AG10803 (cell line): ENCODE measurements around the gene SLC35E2B.
A peak's percentile ranks its signal among the peaks of the same experiment; 100 is the strongest.
"Not testable (repeated sequence)": the region's sequence is repeated elsewhere in the genome, so short reads cannot be mapped to it uniquely, and the experiment has no call there.

Source experiments
- DNase-seq: peaks from one replicate; pipeline ENCODE4 v3.0.0; 2010; ENCODE audit warnings: low read depth
- H3K4me3 ChIP-seq: 2 replicates; pipeline ENCODE4 v1.5.1; 2011; ENCODE audit warnings: mild to moderate bottlenecking, low read length, control low read depth
- CTCF ChIP-seq: conservative IDR thresholded peaks from 2 replicates; pipeline ENCODE4 v1.5.1; 2011; ENCODE audit warnings: mild to moderate bottlenecking, low read length, control low read depth, inconsistent platforms

Gene SLC35E2B

DNA sequence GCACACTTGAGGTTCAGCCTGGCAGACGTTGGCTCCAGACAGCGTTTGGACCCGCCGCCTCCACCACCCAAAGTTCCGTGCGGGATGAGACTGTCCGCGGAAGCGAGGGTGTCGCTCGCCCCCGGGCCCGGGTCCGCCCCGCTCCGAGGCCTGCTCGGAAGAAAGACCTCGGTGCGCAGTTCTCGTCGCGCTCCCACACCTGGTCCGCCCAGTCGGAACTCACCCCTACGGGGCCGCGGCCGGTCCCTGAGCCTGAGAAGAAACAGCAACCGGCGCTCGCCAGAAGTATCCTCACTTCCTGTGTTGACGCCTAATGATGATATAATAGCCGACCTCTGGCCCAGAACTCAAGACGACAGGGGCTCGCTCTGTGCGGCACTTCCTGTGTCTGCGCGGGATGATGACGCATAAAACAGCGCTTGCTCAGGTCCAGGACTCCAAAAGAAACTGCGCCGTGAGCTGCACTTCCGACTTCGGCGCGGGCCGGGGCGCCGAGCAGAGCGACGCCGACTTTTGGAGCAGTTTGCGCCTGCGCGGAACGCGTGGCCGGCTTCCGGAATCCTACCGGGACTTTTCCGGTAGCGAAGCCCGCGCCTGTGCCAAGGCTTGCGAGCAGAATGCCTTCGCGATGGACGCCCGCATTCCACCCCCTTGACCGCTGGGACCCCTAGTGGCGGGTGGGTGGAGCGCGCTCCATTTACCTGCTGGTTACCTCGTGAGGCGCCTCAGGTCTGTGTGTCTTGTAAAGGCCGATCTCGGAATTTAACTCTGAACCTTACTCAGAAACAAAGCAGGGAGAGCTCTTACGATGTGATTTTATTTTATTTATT, 31.7 kb upstream of the SLC35E2B start, which contains the start of gene CDK11A:
CDK11A (minus strand) TSS at position 323 of the 830 bp plus-strand sequence. CDS start 1,539 bp downstream, outside the sequence.
- TF ChIP-seq CTCF: peak; percentile 5; the same call in 1 of the 2 replicates
- peak; percentile 97 for DNase-seq
- peak within 1 kb of the TSS; percentile 57 for H3K4me3 ChIP-seq

- H3K4me3 ChIP-seq: no peak overlapping the region
- TF ChIP-seq CTCF: no peak
- DNase-seq: no peak
Observed at GRCh38 chr1:1721201-1721600, 28.6 kb upstream of the SLC35E2B start.

DNA sequence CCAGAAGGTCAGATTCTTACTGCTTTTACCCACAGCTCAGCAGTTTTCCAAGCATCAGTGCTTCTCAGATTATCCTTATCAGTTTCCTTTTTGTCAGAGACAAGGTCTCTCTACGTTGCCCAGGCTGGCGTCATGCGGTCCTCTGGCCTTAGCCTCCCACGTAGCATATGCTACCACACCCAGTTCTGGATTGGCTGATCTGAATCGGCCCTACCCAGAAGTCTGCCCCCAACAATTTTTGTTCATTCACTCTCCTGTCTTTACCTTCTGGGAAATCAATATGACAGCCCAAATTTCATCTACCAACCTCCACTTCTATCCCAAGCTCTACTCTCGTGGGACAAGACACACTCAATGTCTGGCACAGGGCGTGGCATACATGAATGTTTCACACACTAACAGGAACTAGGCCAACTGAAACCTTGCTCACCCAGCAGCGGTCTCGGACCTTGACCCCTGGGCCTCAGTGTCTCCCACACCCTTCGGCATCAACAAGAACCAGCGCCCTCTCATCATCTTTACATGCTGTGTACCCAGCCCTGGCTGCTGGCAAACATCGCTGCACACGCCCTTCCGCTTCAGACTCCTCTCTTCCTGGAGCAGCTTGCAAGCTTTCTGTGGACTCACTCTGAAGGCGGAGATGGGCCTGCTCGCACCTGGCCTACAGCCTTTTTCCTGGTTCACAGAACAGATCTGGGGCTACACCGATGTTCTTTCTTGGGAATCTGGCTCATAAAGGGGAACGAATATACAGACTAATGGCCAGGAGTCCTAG, 22.7 kb upstream of the SLC35E2B start:
- H3K4me3 ChIP-seq, DNase-seq: not testable (repeated sequence)

DNA sequence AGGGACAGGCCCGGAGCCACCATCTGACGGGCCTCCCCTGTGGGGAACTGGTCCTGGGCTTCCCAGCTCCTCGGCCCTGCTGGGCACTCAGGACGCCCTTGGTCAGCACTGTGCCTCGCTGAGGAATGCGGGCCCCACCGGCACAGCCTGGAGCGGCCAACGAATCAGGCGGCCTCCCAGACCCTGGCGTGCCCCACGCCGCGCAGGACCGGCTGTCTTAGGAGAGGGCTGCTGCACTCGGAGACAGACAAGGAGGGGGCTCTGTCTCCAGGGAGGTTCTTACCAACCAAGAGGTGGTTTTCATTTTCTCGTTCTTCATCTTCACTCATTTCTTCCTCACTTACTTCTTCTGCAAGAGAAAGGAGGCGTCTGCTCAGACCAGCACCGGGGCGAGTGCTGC, 15.3 kb upstream of the SLC35E2B start:
- not testable (repeated sequence) for H3K4me3 ChIP-seq

DNA sequence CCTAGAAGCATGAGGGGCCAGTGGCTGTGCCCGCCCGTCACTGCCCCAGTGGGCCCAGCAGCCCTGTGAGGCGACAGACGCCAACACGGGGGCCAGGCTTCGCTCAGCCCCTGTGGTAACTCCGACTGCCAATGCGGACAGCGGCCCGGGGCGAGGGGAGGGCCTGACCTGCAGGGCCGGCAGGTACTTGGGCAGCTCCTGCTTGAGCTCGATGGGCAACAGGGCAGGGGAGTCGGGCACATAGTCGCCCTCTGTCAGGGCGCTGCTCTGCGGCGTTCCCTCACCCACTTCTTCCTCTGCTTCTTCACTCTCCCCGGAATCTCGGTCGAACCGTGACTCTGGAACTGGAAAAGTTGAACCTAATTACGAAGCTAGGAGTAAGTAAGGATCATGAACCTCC, 14.6 kb upstream of the SLC35E2B start:
- DNase-seq: not testable (repeated sequence)

More for the DNA sequence above, 15.3 kb upstream of the SLC35E2B start:
- DNase-seq: not testable (repeated sequence)

GRCh38 chr1:1705623-1706022, 13.0 kb upstream of the SLC35E2B start:
- not testable (repeated sequence) for DNase-seq, H3K4me3 ChIP-seq

More for the DNA sequence above, 14.6 kb upstream of the SLC35E2B start:
- not testable (repeated sequence) for H3K4me3 ChIP-seq

DNA sequence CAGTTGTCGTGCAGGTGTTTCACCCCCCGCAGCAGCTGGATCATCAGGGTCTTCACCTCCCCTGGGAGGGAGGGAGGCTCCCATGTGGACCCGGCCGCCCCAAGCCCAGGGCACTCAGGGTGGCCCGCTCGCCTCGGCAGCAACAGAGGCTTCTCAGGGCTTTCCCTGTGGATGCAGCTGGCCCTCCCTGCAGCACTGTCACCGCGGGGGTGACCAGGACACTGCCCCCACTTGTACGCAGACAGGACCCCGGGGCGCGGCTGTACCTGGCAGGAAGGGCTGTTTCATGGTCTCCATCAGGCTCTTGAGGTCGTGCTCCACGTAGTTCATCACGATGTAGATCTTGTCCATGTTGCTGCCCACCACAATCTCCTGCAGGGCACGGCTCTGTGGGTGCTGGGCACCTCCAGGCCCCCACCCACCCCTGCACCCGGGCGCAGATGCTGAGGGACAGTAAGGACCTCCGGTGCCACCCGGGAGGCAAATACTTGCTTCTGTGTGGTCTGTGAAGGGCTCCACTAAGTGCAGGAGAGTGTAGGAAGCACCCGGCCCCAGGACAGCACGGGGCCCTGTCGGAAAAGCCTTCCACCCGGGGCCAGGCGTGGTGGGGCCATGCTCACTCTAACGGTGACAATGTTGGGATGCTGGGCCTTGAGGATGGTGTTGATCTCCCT, 11.8 kb upstream of the SLC35E2B start:
- DNase-seq, H3K4me3 ChIP-seq: not testable (repeated sequence)

DNA sequence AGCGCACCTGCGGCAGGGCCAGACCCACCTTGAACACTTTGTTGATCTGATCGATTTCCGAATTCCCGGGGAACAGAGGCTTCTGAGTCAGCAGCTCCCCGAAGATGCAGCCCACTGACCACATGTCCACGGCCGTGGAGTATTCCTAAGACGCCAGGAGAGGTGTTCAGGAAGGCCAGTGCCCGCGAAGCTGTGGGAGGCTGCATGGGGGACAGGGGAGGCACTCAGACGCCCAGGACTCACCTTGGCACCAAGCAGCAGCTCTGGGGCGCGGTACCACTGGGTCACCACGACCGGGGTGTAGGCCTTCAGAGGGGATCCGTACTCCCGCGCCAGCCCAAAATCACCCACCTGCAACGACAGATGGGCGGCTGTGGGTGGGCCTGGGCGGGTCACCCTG, 11.2 kb upstream of the SLC35E2B start:
- H3K4me3 ChIP-seq: no peak overlapping the region
- TF ChIP-seq CTCF: no peak
- no peak for DNase-seq

DNA sequence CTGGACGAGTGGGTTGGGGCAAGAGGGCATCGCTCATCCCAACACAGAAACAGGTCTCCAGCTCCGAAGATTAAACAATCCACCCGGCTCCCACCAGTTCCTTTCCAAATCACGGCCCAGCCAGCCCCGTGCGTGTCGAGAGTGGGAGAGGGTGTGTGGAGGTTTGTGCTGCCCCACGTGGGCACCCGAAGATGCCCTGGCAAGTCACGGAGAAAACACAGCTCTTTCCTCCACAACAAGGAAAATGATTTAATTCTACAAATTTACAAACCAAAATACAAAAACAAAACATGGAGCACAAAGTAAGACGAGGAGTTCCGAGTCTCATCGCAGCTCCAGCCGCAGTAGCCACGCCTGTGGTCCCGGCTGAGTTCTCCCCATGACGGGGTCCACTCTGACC, 9.9 kb upstream of the SLC35E2B start:
- not testable (repeated sequence) for DNase-seq, H3K4me3 ChIP-seq

GRCh38 chr1:1700557-1700956, 8.0 kb upstream of the SLC35E2B start:
- DNase-seq, H3K4me3 ChIP-seq: not testable (repeated sequence)

DNA sequence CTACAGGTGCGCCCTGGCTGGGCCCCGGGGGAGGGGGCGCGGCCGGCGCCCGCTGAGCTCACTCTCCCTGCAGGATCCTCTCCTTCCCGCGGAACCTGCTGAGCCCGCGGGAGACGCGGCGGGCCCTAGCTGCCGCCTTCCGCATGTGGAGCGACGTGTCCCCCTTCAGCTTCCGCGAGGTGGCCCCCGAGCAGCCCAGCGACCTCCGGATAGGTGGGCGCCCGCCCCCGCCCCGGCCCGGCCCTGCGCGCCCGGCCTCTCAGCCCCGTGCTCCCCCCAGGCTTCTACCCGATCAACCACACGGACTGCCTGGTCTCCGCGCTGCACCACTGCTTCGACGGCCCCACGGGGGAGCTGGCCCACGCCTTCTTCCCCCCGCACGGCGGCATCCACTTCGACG, 7.5 kb upstream of the SLC35E2B start:
- H3K4me3 ChIP-seq, DNase-seq: not testable (repeated sequence)

DNA sequence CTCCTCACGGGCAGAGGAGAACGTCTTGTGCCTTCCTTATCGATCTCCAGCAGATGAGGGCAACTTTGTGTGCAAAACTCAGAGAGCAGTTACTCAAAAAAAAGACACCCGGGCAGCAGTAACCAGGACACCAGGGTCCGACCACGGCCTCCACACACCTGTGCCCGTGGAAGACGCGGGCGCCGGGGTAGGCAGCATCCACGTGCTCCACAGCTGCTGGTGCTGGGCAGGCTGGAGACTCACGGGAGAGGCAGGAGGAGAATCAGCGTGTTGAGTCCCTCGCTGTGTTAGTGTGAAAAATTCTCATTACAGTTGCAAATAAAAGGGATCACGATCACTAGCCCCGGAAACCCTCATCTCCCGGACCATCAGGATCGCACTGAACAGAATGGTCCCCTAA, 6.5 kb upstream of the SLC35E2B start:
- not testable (repeated sequence) for DNase-seq, H3K4me3 ChIP-seq

DNA sequence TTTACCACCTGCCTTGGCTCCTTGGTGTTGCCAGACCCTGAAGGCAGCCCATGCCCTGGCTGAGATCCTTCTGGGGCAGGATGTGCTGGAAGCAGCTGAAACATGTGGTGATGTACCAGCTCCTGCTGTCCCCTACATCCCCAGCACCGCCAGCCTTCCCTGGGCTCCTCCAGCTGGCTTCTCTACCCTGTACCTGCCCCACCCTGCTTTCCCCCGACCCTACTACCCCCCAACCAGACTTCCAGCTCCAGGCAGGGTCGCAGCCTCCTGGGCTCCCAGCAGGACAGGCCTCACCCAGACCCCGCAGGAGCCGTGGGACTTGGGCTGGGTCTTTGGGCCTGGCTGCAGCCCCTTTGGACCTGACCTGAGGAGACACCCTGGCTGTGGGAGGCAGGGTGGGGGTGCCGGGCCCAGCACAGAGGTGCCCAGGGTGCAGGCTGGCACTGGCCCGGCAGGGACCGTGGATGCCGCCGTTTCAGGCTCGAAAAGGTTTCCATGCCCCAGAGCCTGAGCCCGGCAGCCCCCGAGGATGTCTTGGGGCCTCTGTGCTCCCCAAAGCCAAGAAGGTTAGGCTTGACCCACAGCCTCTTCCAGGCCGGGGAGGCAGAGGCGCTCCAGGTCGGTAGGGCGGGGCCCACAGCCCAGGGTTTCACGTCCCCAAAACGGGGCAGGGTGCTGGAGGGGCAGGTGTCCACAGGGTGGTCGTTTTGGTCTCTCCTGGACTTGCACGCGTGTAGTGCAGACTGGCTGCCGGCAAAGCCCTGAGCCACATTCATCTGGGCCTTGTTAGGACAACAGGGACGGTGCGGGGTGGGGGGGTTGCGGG, 5.0 kb upstream of the SLC35E2B start:
- not testable (repeated sequence) for H3K4me3 ChIP-seq, DNase-seq
